Measurements from ENCODE around the gene TSGA10IP. TPM values are rescaled to one million over a fixed set of nuclear protein-coding genes. Genes with fewer than 3 reads are reported as not detected.

The TSGA10IP gene
- total and polyA plus RNA-seq, 10 of the 15 experiments (the other 5 are each of a cell fraction or from before 2014, with no cell fraction given) = not detected

DNA sequence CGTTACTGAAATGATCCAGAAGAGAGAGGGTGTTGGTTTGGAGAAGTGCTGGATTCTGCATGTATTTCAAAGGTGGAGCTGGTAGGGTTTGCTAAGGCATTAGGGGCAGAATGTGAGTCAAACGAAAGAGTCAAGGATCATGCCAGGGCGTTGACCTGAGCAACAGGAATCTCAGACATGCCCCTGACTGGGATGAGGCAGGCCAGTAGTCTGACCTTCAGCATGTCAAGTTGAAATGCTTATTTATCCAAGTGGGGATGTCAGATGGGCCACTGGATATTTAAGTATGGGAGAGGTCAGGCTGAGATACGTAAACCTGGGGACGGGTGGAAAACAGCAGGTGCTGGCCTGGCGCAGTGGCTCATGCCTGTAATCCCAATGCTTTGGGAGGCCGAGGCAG lies 2.7 kb upstream of the TSGA10IP start:
- no peak overlapping the region for H2AFZ ChIP-seq (ENCODE audit: control insufficient read depth, low read depth, low read length)
- TF ChIP-seq PML (IDR thresholded peaks at IDR 0.05; ENCODE audit: low read length) = no peak
- TF ChIP-seq JUND (IDR thresholded peaks at IDR 0.05; ENCODE audit: low read depth, low read length) = no peak
- TF ChIP-seq, protein P1, sequence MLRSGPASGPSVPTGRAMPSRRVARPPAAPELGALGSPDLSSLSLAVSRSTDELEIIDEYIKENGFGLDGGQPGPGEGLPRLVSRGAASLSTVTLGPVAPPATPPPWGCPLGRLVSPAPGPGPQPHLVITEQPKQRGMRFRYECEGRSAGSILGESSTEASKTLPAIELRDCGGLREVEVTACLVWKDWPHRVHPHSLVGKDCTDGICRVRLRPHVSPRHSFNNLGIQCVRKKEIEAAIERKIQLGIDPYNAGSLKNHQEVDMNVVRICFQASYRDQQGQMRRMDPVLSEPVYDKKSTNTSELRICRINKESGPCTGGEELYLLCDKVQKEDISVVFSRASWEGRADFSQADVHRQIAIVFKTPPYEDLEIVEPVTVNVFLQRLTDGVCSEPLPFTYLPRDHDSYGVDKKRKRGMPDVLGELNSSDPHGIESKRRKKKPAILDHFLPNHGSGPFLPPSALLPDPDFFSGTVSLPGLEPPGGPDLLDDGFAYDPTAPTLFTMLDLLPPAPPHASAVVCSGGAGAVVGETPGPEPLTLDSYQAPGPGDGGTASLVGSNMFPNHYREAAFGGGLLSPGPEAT (IDR thresholded peaks at IDR 0.05; ENCODE audit: low read depth) = no peak
- no peak for TF ChIP-seq ZNF384 (IDR thresholded peaks at IDR 0.05; ENCODE audit: borderline replicate concordance, low read depth, low read length)
- TF ChIP-seq, protein P2, sequence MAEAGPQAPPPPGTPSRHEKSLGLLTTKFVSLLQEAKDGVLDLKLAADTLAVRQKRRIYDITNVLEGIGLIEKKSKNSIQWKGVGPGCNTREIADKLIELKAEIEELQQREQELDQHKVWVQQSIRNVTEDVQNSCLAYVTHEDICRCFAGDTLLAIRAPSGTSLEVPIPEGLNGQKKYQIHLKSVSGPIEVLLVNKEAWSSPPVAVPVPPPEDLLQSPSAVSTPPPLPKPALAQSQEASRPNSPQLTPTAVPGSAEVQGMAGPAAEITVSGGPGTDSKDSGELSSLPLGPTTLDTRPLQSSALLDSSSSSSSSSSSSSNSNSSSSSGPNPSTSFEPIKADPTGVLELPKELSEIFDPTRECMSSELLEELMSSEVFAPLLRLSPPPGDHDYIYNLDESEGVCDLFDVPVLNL (IDR thresholded peaks at IDR 0.05; ENCODE audit: low read depth, low read length) = no peak
- no peak for TF ChIP-seq ZSCAN29 (IDR thresholded peaks at IDR 0.05)
- no peak for TF ChIP-seq BRCA1 (IDR thresholded peaks at IDR 0.05; ENCODE audit: low read depth, low read length)
- RAD21 ChIA-PET (ENCODE audit: unreplicated experiment) = no interaction called here
- 91% methylated on average over 7 of the region's 7 CpGs for WGBS (ENCODE audit: insufficient coverage, insufficient replicate concordance, low lambda C conversion rate, missing lambda C conversion rate)
- FAIRE-seq (no peak), DNase-seq (ENCODE audit: low read depth, low spot score) (no peak), ATAC-seq (no peak)
- H3K27ac ChIP-seq (ENCODE audit: control insufficient read depth, insufficient read depth) = no peak overlapping the region
- H3K9ac ChIP-seq (ENCODE audit: control insufficient read depth, insufficient read depth, low read length) = no peak overlapping the region
- CTCF ChIA-PET = interaction anchor here (1.1 to 2.5 kb wide), 3 partner anchors 10 to 58 kb away, joined by 3 to 8 read pairs (median 6); no protein-coding TSS in a partner anchor
- no peaks in the 10 kb centered on the region for H3K27me3 ChIP-seq (replicated peaks in 1 of 2; ENCODE audit: control insufficient read depth in 2 of 2, insufficient read depth in 2 of 2, low read length in 1 of 2)
- H3K4me2 ChIP-seq (ENCODE audit: control insufficient read depth, insufficient read depth) = no peak overlapping the region
- no peak overlapping the region for H3K4me3 ChIP-seq
- no TSS peak for BruUV-seq (replicated peaks)
- no peaks in the 10 kb centered on the region for H3K79me2 ChIP-seq (ENCODE audit: control insufficient read depth, insufficient read depth, low read length)
- no peaks in the 10 kb centered on the region for H3K36me3 ChIP-seq (ENCODE audit: control insufficient read depth in 2 of 2, insufficient read depth in 2 of 2, low read length in 1 of 2)
- in situ Hi-C loops (cut with MboI) = no loop called here
- no peaks in the 10 kb centered on the region for H4K20me1 ChIP-seq (ENCODE audit: control insufficient read depth, insufficient read depth)
- POLR2A ChIA-PET = interaction anchor here (0.6 to 1.0 kb wide), 4 partner anchors 25 to 1085 kb away, joined by 3 to 7 read pairs (median 4); partner anchors contain the start of gene CCDC85B
- intact Hi-C loops (cut with micrococcal nuclease; ENCODE audit: unreplicated experiment) = no loop called here
- no peaks in the 10 kb centered on the region for H3K9me3 ChIP-seq (replicated peaks; ENCODE audit: control insufficient read depth, insufficient read depth, low read length)
- SMC1A ChIA-PET (ENCODE audit: uncharacterized antibody, unreplicated experiment) = interaction anchor here (2.0 kb wide), 1 partner anchor 14 kb away, joined by 8 read pairs; no protein-coding TSS in a partner anchor
- peaks cover 8% of the 10 kb centered on the region for H3K4me1 ChIP-seq (ENCODE audit: control insufficient read depth, insufficient read depth, low read length)
